Common myeloid progenitor, CD34-positive (primary cell): ENCODE measurements around the gene TPCN1.

Experiments
- CTCF ChIA-PET: fragments of 350-600 bp; sonication (Branson Sonifier 250); formaldehyde crosslinking; loops from one replicate; lab custom pipeline; 2021; ENCODE audit warnings: antibody characterized with exemption; lab: Charles Lee
- POLR2A ChIA-PET: fragments of 350-600 bp; sonication (Branson Sonifier 250); formaldehyde crosslinking; loops from one replicate; lab custom pipeline; 2021; ENCODE audit warnings: antibody characterized with exemption; lab: Charles Lee
- DNase-seq, 3 donors: peaks; one replicate each; pipeline versions ENCODE4 v3.0.0 to v3.0.0-alpha.2; 2013
- H3K27ac ChIP-seq, 2 experiments: 1 replicate in 1 of 2; 2 replicates in 1 of 2; pipeline ENCODE4 v1.7.0; 2013; ENCODE audit warnings: inconsistent platforms in 2 of 2, low read length in 2 of 2, mild to moderate bottlenecking in 2 of 2, low read depth in 1 of 2, moderate library complexity in 1 of 2; ENCODE audit not compliant: severe bottlenecking in 2 of 2, insufficient read depth in 1 of 2, poor library complexity in 1 of 2
- H3K27me3 ChIP-seq, 5 experiments: replicated peaks in 2 of 5; 1 replicate in 3 of 5; 2 replicates in 2 of 5; pipeline versions ENCODE4 v1.6.1 to v1.7.0; 2013; ENCODE audit warnings: low read length in 4 of 5, mild to moderate bottlenecking in 2 of 5, moderate library complexity in 2 of 5, inconsistent platforms in 1 of 5; ENCODE audit not compliant: insufficient read depth in 5 of 5, control insufficient read depth in 4 of 5
- H3K36me3 ChIP-seq, 4 experiments: 1 replicate in 2 of 4; 2 replicates in 2 of 4; pipeline versions ENCODE4 v1.6.1 to v1.7.0; 2013; ENCODE audit warnings: low read length in 3 of 4, control low read depth in 1 of 4, mild to moderate bottlenecking in 1 of 4; ENCODE audit not compliant: control insufficient read depth in 4 of 4, insufficient read depth in 4 of 4
- H3K4me1 ChIP-seq, 4 experiments: 1 replicate in 3 of 4; 2 replicates in 1 of 4; pipeline versions ENCODE4 v1.6.1 to v1.7.1; 2013; ENCODE audit warnings: low read length in 3 of 4, mild to moderate bottlenecking in 3 of 4, control low read depth in 1 of 4, inconsistent platforms in 1 of 4, moderate library complexity in 1 of 4; ENCODE audit not compliant: control insufficient read depth in 4 of 4, insufficient read depth in 4 of 4; ENCODE audit errors: control extremely low read depth in 1 of 4
- H3K4me3 ChIP-seq, 7 experiments: 1 replicate in 4 of 7; 2 replicates in 3 of 7; pipeline versions ENCODE4 v1.5.1 to v1.7.0; 2013; ENCODE audit warnings: mild to moderate bottlenecking in 7 of 7, low read length in 6 of 7, moderate library complexity in 6 of 7, inconsistent platforms in 2 of 7, low read depth in 2 of 7, control low read depth in 1 of 7; ENCODE audit not compliant: insufficient read depth in 4 of 7, control insufficient read depth in 1 of 7; ENCODE audit errors: extremely low read depth in 1 of 7
- H3K9me3 ChIP-seq, 5 experiments: 1 replicate in 4 of 5; 2 replicates in 1 of 5; pipeline versions ENCODE4 v1.6.1 to v1.7.1; 2013; ENCODE audit warnings: low read length in 4 of 5, mild to moderate bottlenecking in 2 of 5, inconsistent platforms in 1 of 5, low read depth in 1 of 5, moderate library complexity in 1 of 5; ENCODE audit not compliant: control insufficient read depth in 4 of 5, insufficient read depth in 2 of 5; ENCODE audit errors: control extremely low read depth in 1 of 5
- WGBS: methylation state at CpG from one replicate; pipeline ENCODE4 v1.1.5; 2013; ENCODE audit not compliant: insufficient coverage; 5-methylcytosine and 5-hydroxymethylcytosine counted together

The TPCN1 gene

GRCh38 chr12:113292547-113292946 is 71.3 kb downstream of the TPCN1 start:
- Histone ChIP-seq H3K4me3 (no peak overlapping the region), H3K36me3 (peaks cover 0 to 62% (median 26%) of the 10 kb centered on the region in 4 experiments), H3K4me1 (no peaks in the 10 kb centered on the region), H3K27me3 (no peaks in the 10 kb centered on the region), H3K27ac (no peak overlapping the region), H3K9me3 (no peaks in the 10 kb centered on the region)
- DNase-seq: no peak
- 90% methylated on average over 6 of the region's 7 CpGs for WGBS
- POLR2A ChIA-PET: interaction anchor here (0.6 kb wide), 1 partner anchor 118 kb away, joined by 3 read pairs; no protein-coding TSS in a partner anchor
- CTCF ChIA-PET: interaction anchor here (1.0 to 1.2 kb wide), 3 partner anchors 10 to 60 kb away, joined by 3 to 4 read pairs (median 4); no protein-coding TSS in a partner anchor

- peaks cover 0 to 67% (median 29%) of the 10 kb centered on the region in 4 experiments for H3K36me3 ChIP-seq
- ChIA-PET POLR2A (no interaction called here), CTCF (interaction anchor here (1.0 to 1.2 kb wide), 2 partner anchors 28 to 60 kb away, joined by 4 read pairs; no protein-coding TSS in a partner anchor)
- 96% methylated on average over 9 of the region's 10 CpGs for WGBS
- H3K9me3 ChIP-seq: no peaks in the 10 kb centered on the region
- no peak overlapping the region for H3K4me3 ChIP-seq
- no peaks in the 10 kb centered on the region for H3K4me1 ChIP-seq
- no peak overlapping the region for H3K27ac ChIP-seq
- H3K27me3 ChIP-seq: no peaks in the 10 kb centered on the region
- DNase-seq: no peak
These were observed 71.8 kb downstream of the TPCN1 start for GRCh38 chr12:113293100-113293499.

- Histone ChIP-seq H3K27ac (no peak overlapping the region), H3K4me3 (no peak overlapping the region), H3K9me3 (no peaks in the 10 kb centered on the region), H3K36me3 (peaks cover 0 to 70% (median 33%) of the 10 kb centered on the region in 4 experiments), H3K27me3 (no peaks in the 10 kb centered on the region), H3K4me1 (no peaks in the 10 kb centered on the region)
- ChIA-PET POLR2A (no interaction called here), CTCF (interaction anchor here (0.9 to 1.6 kb wide), 2 partner anchors 29 to 126 kb away, joined by 3 read pairs; partner anchors contain the start of gene SDSL)
- no peak for DNase-seq
- WGBS: 94% methylated on average over 13 of the region's 24 CpGs
These were observed 74.8 kb downstream of the TPCN1 start for GRCh38 chr12:113295886-113296556.

GRCh38 chr12:113296557-113297213 is 75.4 kb downstream of the TPCN1 start:
- no peak overlapping the region for H3K27ac ChIP-seq
- DNase-seq: no peak
- H3K4me3 ChIP-seq: no peak overlapping the region
- ChIA-PET CTCF (interaction anchor here (1.3 kb wide), 1 partner anchor 71 kb away, joined by 3 read pairs; no protein-coding TSS in a partner anchor), POLR2A (no interaction called here)
- no peaks in the 10 kb centered on the region for H3K27me3 ChIP-seq
- no peaks in the 10 kb centered on the region for H3K9me3 ChIP-seq
- H3K36me3 ChIP-seq: peaks cover 0 to 66% (median 33%) of the 10 kb centered on the region in 4 experiments
- H3K4me1 ChIP-seq: no peaks in the 10 kb centered on the region
- 96% methylated on average over 17 of the region's 23 CpGs for WGBS

GRCh38 chr12:113297214-113297587 is 75.9 kb downstream of the TPCN1 start:
- POLR2A ChIA-PET: no interaction called here
- Histone ChIP-seq H3K4me1 (peaks cover 0 to 2% (median under 1%) of the 10 kb centered on the region in 4 experiments), H3K36me3 (peaks cover 0 to 66% (median 36%) of the 10 kb centered on the region in 4 experiments), H3K27me3 (no peaks in the 10 kb centered on the region), H3K27ac (no peak overlapping the region), H3K4me3 (no peak overlapping the region), H3K9me3 (no peaks in the 10 kb centered on the region)
- no peak for DNase-seq
- WGBS: 95% methylated on average over 9 of the region's 9 CpGs
- CTCF ChIA-PET: interaction anchor here (1.0 to 1.3 kb wide), 2 partner anchors 10 to 72 kb away, joined by 3 read pairs; no protein-coding TSS in a partner anchor

- no peak for DNase-seq
- POLR2A ChIA-PET: no interaction called here
- CTCF ChIA-PET: interaction anchor here (1.0 to 1.3 kb wide), 2 partner anchors 11 to 72 kb away, joined by 3 read pairs; no protein-coding TSS in a partner anchor
- Histone ChIP-seq H3K4me3 (no peak overlapping the region), H3K36me3 (peaks cover 0 to 60% (median 35%) of the 10 kb centered on the region in 4 experiments), H3K9me3 (no peaks in the 10 kb centered on the region), H3K27me3 (no peaks in the 10 kb centered on the region), H3K27ac (no peak overlapping the region), H3K4me1 (peaks cover 3 to 9% (median 7%) of the 10 kb centered on the region in 4 experiments)
- WGBS: 96% methylated on average over 11 of the region's 13 CpGs
These were observed 76.6 kb downstream of the TPCN1 start for GRCh38 chr12:113297621-113298471.
